ENCODE data around the gene LRRFIP1. TPM values are rescaled to one million over a fixed set of nuclear protein-coding genes. Genes with fewer than 3 reads are reported as not detected.

The LRRFIP1 gene
- total and polyA plus RNA-seq, 2 of the 13 experiments (the other 11 are each of a cell fraction or from before 2014, with no cell fraction given), result 15.9 to 40.5 TPM

- DNase-seq (ENCODE audit: low spot score) (no peak), FAIRE-seq (no peak), ATAC-seq (no peak)
- H3K4me1 ChIP-seq (ENCODE audit: insufficient read depth, low read length), result peaks cover 34% of the 10 kb centered on the region
- POLR2A ChIA-PET, result no interaction called here
- H3K79me2 ChIP-seq (ENCODE audit: insufficient read depth, low read length), result peaks cover 17% of the 10 kb centered on the region
- no peaks in the 10 kb centered on the region for H3K9me3 ChIP-seq (ENCODE audit: low read length)
- CTCF ChIA-PET (ENCODE audit: low intra/inter-chr PET ratio, low total read pairs), result no interaction called here
- H3K9ac ChIP-seq (ENCODE audit: insufficient read depth, low read depth, low read length), result no peak overlapping the region
- H2AFZ ChIP-seq (ENCODE audit: low read length), result no peak overlapping the region
- BruUV-seq (replicated peaks), result no TSS peak
- H3K4me3 ChIP-seq (replicated peaks in 1 of 3; ENCODE audit: insufficient read depth in 1 of 3, low read depth in 2 of 3, low read length in 3 of 3), result no peak overlapping the region
- H3K27me3 ChIP-seq (ENCODE audit: control insufficient read depth in 1 of 2, insufficient read depth in 2 of 2, low read length in 2 of 2), result no peaks in the 10 kb centered on the region
- no peak overlapping the region for H3K4me2 ChIP-seq (ENCODE audit: low read depth, low read length)
- WGBS (ENCODE audit: low lambda C conversion rate), result 96% methylated on average over 9 of the region's 9 CpGs
- H3K27ac ChIP-seq (ENCODE audit: extremely low read length, insufficient read depth, low read length), result no peak overlapping the region
- intact Hi-C loops (cut with micrococcal nuclease; ENCODE audit: unreplicated experiment), result no loop called here
- in situ Hi-C loops (cut with HindIII; ENCODE audit: extremely low pct_ligation_motif_present, low pct_unique_long_range_greater_than_20kb), result no loop called here
- H4K20me1 ChIP-seq (ENCODE audit: insufficient read depth, low read length), result no peaks in the 10 kb centered on the region; the same call in 1 of the 2 replicates
- peaks cover 3 to 17% of the 10 kb centered on the region in 2 experiments for H3K36me3 ChIP-seq (replicated peaks in 1 of 2; ENCODE audit: control insufficient read depth in 1 of 2, insufficient read depth in 2 of 2, low read length in 2 of 2)
- TF ChIP-seq CBFB (CRISPR knock-in tag; IDR thresholded peaks at IDR 0.05) (no peak), SMYD3 (CRISPR knock-in tag; IDR thresholded peaks at IDR 0.05) (no peak), ZNF503 (CRISPR knock-in tag; IDR thresholded peaks at IDR 0.05) (no peak), KMT2B (CRISPR knock-in tag; IDR thresholded peaks at IDR 0.05) (no peak), ZNF639 (CRISPR knock-in tag; conservative IDR thresholded peaks at IDR 0.05) (no peak), HINFP (CRISPR knock-in tag; IDR thresholded peaks at IDR 0.05; ENCODE audit: low read depth) (no peak), RCOR2 (CRISPR knock-in tag; IDR thresholded peaks at IDR 0.05) (no peak), SOX13 (IDR thresholded peaks at IDR 0.05) (no peak), SOX13 (CRISPR knock-in tag; conservative IDR thresholded peaks at IDR 0.05 in 1 of 2, IDR thresholded peaks at IDR 0.05 in 1 of 2) (no peak), ZNF607 (CRISPR knock-in tag; IDR thresholded peaks at IDR 0.05; ENCODE audit: borderline replicate concordance) (no peak), ZNF850 (CRISPR knock-in tag; conservative IDR thresholded peaks at IDR 0.05) (no peak), HDAC1 (CRISPR knock-in tag; IDR thresholded peaks at IDR 0.05) (no peak), ZNF800 (CRISPR knock-in tag; IDR thresholded peaks at IDR 0.05) (no peak), CREM (IDR thresholded peaks at IDR 0.05) (no peak), CREM (CRISPR knock-in tag; IDR thresholded peaks at IDR 0.05) (no peak), ZNF138 (CRISPR knock-in tag; IDR thresholded peaks at IDR 0.05; ENCODE audit: low read depth) (no peak)
Observed at GRCh38 chr2:237718277-237718634, 90.9 kb downstream of the LRRFIP1 start.

All from HepG2 (cell line).